Stimulated activated CD4-positive, alpha-beta T cell treated with anti-CD3 and anti-CD28 coated beads, Interleukin-12 subunit alpha, Interleukin-12 subunit beta, amount 100 ng/mL, for 48 hours (primary cell): ENCODE data around the gene EMILIN2.

Experiments used
- DNase-seq, 3 donors: peaks; one replicate each; pipeline ENCODE4 v3.0.0-alpha.2; 2020; ENCODE audit warnings: low read depth in 2 of 3, low spot score in 1 of 3

EMILIN2 gene

DNA sequence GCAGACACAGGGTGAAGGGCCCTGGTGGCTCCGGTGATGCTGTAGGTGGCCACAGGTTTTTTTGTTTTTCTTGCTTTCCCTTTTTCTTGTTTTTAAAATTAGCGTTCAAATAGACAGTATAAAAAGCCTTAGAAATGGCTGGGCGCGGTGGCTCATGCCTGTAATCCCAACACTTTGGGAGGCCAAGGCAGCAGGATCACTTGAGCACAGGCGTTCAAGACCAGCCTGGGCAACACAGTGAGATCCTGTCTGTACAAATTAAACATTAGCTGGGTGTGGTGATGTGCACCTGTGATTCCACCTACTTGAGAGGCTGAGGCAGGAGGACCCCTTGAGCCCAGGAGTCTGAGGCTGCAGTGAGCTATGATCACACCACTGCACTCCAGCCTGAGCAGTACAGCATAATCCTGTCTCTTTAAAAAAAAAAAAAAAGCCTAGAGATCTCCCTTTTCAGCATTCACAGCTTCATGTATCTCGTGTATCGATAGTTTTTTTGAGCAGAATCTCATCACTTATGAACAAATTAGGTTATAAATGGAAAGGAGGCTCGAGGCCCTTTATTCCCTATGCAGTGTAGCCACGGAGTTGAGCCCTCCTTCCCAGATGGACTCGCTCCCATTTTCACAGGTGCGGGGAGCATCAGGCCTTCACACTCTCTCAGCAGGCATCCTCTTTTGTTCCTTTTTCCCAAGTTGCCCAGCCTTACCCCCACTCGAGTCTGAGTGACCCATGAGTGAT is 50.8 kb downstream of the EMILIN2 start:
- DNase-seq, result no peak

DNA sequence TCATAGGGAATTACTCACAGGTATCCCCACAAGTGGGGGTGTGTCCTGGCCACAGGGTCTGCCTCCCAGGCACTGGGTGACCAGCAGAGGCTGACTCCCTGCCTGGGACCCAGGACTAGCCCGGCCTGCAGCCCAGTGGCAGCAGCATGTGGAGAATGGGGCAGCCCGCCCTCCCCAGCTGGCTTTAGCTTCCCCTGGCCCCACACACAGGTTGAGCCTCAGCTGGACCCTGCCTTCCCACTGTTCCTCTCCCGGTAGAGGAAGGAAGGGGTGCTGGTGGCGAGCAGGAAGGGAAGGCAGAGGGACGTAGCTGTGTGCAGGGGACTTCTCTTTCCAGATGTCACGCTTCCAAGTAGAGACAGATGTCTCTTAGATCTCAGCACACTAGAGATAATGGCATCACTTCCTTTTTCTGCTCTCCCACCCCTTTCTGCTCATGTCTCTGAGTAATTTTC is 51.4 kb downstream of the EMILIN2 start:
- DNase-seq, result no peak

DNA sequence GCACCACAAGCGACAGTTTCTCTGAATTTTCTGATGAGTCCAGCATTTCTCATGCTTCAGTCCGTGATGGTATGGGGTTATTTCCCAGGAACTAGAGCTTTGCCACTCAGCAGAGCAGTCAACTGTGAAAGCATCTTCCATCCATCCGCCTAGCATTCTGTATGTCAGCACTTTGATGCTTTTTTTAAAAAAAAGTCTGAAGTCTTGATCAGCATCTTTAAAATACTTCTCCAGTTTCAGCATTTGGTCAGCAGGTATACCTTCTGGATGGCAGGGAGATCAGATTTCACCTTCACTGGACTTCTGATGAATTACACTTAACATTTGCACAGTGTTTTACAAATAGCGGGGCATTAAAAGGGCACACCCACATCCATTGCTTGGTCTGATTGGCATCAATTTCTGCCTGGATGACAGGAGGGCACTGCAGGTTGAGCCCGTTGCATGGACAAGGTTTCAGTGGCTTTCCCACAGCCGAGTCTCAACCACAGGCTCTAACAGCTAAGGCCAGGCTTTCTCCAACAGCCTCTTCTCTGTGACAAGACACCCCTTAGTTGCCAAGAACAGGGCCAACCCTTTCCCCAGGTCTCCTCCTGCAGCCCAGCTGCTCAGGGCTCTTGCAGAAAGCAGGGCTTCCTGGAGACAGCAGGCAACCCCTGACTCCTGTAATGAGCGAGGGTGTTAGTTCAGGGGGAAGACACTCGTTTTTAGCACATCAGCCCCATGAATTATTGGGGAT is 54.0 kb downstream of the EMILIN2 start:
- DNase-seq, result no peak

DNA sequence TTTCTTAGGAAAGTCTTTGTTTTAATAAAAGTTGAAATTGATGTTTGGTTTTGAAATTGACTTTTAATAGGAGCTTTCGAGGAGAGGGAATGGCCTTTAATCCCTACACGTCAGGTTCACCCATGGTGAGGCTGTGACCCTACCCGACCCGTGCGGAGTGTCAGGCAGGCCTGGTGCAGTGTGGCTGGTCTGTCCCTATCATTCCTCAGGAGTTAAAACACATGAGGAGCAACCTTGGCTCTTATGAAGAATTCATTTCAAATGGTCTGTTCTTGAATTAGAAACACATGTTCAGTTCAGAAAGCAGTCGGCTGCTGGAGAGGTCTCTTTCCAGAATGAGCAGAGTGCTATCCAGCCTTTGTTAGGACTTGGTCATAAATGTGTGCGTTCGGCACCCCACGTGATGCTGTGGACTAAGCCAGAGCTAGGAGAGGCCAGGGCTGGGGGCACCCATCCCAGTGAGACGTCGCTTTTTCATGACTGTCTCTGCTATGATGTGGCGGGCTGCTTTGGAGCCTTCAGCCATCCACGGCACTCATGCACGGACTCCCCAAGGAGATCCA is 54.7 kb downstream of the EMILIN2 start:
- no peak for DNase-seq

DNA sequence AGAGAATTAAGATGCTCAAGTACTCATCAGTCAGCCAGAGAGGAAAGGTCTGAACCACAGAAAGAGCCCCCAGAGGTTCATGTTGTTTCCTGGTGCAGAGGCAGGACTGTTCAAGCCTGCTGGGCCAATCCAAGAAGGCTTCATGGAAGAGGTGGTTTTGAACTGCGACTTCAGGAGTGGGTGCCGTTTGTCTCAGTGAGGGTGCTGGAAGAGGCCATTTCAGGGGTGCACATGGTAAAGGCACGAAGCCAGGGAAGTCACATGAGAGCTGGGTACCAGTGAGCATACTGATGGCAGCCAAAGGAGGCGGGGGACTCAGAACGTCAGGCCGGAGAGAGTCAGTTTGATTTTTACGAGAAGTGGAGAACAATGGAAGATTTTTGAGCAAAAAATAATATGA is 55.5 kb downstream of the EMILIN2 start:
- no peak for DNase-seq

DNA sequence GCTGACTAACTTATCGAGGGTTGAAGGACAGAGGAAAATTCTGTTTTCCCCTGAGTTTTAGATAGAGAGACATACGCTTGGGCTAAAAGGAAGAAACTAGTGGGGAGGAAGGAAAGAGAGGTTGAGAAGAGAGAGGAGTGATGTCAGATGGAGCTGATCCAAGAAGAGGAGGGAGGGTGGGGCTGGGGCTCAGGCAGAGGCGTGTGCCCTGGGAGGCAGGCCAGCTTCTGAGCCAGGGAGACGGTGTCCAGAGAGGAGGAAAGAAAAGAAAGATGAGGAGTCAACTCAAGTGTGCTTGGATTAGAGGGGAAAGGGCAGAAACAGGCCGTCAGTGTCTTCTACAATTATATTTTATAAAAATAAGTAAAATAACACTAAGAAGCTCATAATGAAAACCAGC is 56.2 kb downstream of the EMILIN2 start:
- no peak for DNase-seq

DNA sequence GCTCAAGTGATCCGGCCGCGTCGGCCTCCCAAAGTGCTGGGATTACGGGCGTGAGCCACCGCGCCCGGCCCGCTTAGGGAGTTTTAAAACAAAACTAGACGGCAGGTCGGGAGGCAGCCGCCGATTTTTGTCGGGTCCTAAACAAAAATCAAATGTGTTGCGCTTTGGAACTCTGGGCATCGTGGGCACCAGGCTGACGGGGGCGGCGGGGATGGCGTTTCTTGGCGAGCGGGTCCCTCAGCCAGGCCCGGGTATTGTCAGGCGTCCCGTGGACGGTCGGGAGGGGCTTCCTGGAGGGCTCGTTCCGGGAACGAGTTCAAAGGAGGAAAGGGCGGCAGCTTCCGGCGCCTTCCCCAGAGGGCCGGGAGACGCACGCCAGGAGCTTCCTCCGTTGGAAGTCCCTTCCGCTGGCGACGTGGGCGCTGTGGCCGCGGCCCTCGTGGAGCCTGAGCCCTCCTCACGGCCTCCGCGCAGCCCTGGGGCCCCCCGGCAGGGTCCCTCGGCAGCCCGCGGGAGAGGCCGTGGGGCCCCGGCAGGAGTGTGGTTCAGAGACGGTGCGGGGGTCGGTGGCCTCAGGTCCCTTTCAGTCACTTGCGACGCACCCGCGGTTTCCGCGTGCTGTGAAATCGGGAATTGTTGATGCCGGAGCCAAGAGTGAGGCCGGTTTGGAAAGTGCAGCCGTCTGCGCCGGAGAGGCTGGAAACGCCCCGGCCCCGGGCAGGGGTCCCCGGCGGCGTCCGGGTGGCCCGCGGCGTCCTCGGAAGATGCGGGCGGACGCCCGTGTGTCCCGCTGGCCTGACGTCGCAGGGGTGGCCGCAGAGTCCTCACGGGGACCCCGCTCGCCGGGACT is 59.3 kb downstream of the EMILIN2 start:
- DNase-seq, result peak; percentile 31 to 57 (median 42)

DNA sequence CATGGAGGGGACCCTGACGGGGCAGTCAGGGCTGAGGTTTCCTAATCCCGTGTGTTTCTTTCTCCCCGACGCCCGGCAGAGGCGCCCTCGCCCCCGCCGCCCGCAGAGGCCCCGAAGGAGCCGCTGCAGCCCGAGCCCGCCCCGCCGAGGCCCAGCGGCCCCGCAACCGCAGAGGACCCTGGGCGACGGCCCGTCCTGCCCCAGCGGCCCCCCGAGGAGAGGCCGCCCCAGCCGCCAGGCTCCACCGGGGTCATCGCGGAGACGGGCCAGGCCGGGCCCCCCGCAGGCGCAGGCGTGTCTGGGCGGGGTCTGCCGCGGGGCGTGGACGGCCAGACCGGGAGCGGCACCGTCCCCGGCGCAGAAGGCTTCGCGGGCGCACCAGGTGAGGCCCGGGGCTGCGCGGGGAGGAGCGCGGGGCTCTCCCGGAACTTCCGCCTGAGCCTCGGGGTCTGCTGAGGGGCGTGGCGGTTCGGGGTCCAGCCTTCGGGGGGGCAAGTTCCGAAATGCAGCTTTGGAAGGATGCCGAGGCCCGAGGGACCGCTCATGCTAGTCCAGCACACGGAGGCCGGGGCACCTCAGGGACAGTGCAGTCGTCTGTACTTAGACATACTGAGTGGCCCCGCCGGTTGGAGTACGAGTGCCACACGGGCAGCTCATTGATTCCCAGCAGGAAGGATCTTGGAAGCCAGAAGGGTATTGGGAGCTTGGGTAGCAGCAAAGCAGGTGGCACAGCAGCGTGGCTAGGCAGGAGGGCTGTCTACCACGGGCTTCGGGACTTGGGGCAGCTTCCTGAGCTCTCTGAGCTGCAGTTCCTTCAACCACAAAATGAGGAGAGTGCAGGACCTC is 60.1 kb downstream of the EMILIN2 start:
- DNase-seq, result peak in 2 of 3 donors; percentile 17 to 34

DNA sequence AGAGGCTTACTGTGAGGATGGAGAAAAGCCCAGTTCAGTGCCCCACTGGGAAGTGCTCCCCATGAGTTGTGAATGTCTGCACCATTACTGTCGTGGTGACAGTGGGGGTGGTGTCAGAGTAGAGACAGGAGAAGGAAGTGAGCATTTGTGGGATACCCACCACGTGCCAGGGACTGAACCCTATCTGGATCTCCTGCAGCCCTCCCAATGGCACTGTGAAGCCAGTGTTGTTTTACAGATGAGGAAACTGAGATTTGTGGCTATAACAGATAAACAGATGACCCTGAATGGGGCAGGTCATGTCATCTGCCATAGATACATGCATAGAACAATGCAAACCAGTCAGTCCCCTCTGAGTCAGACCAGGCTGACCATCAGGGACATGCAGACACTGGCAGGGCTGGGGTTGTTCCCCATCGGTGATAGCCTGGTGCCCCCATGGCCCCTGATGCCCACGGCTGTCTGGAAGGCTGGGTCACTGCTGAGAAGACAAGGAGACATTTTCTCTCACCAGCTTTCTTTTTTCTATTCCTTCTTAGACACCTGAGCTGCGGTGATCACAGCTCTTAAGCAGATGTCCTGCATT is 60.8 kb downstream of the EMILIN2 start:
- DNase-seq, result no peak

DNA sequence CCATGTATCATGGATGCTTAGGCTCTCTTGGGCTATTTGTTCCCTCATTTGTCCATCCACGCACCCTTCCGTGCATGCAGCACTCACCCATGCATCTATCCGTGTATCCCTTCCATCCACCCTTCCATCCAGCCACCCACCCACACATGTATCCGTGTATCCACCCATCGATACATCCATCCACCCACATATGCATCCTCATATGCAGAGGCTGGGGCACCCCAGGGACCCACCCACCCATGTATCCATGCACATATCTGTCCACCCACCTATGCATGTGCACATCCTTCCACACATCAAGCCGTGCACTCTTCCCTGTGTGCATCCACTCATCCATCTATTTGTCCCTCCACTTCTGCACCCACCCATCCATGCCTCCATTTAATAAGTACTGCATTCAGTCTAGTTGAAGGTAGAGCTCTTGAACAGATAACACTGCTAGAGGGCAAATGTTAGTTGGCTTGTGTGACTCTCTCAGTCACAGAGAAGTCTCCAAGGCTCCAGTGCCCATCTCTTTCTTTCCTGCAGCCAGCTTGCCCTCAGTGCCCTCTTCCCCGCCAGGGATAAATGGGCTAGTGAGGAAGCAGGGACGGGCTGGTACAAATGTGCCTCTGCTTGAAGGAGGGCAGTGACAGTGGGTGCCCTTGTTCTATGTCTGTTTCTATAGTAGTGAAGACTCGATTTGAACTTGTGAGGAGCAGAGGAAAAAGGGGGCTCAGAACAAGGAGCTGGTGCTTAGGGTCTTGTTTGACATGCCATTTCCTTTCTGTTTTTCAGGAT is 61.5 kb downstream of the EMILIN2 start:
- no peak for DNase-seq

DNA sequence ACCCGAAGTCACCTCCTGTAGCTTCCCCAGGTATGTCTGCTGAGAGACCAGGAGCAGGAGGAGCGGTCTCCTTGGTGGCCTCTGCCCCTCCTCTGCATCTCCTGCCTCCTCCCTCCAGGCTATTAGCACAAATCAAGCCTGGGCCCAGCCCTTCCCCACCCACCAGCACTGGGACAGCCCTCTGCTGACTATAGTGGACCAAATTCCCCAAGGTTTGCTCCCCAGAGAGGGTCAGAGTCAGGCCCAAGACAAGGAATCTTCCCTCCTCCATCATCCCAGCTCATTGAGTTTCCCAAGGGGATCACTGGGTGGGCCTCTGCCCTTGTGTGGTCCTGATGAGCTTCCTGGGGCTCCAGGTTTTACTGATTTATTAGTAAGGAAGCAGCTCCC is 62.1 kb downstream of the EMILIN2 start:
- no peak for DNase-seq

DNA sequence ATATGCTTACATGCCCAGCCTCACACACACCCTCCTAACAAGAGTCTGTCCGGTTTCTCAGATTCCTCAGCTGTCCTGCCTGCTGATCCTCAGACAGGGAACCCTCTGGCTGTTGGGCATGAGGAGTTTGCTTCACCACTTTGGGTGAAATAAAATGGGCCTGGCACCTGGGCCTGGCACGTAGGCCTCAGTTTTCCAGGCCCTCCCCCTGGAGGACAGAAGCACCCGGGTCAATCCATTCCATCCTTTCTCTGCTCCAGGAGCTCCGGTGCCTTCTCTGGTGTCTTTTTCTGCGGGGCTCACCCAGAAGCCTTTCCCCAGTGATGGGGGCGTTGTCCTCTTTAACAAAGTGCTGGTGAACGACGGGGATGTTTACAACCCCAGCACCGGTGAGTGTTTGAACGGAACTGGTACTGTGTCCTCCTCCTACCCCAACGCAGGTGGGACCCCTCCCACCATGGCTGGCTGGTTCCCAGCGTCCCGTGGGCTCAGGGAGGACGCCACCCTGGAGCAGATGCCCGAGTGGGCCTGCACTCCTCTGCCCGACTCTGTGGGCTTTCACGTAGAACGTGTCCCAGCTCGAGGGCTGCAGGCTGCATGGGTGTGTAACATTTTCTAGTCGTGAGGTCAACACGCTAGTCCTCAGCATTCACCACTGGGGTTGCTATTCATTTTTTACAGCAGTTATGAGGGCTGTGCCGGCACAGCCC is 62.8 kb downstream of the EMILIN2 start:
- no peak for DNase-seq

DNA sequence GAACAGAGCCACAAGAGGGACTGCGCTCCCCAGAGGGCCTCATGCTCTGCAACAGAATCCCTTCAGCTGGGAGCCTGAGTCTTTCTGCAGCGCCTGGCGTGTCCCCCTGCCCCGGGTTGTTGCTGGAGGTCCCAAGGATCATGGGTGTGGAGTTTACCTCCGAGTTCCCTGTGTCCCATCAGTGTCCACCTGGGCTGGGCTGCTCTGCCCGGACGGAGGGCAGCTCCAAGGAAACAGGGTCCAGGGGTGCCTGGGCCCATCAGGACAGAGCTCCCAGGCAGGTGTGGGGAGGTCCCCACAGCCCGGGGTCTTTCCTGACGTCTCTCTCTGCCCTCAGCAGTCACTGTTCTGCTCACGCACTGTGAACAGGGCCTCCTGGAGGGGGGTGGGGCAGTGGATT is 63.5 kb downstream of the EMILIN2 start:
- no peak for DNase-seq

DNA sequence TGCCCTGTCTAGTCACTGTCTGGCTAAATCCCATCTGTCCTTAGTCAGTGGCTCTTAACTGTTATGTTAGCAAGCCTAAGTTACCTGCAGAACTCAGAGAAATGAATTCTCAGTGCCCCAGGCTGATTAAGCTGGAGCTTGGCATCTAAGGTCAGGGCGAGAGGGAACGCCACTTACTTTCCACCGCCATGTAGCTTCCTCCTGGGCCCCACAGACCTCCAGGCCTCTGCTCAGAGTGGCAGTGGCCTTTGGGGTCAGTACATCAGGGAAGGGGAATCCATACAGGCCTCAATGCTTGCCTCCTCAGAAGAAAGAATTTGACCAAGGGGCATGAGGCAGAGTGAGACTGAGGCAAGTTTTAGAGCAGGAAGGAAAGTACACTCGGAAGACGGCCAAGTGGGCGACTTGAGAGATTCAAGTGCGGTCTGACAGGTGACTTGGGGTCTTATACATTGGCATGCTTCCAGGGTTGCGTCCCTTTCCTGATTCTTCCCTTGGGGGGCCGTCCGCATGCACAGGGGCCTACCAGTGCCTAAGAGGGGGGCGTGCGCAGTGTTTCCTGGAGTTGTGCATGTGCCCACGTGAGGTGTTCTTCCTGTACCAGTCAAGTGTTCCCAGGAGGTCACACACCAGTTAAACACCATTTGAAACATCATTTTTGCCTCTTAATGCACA is 64.1 kb downstream of the EMILIN2 start:
- DNase-seq, result no peak

DNA sequence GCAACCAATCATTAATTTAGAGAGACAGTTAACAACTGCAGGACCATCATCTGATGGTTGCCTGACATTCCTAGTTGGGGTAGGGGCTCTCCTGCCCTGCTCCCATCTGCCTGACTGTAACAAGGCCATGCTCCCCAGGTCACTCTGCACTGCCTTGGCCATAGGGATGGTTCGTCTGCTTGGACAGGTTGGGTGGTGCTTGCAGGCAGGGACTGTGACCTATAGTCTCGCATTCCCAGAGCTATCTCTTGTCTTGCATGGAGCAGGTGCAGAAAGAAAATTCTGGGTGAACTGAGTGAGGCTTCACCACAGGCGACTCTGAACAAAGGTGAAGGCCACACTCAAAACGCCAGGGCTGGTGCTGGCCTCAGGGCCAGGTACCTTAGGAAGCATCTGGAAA is 64.7 kb downstream of the EMILIN2 start:
- DNase-seq, result no peak

DNA sequence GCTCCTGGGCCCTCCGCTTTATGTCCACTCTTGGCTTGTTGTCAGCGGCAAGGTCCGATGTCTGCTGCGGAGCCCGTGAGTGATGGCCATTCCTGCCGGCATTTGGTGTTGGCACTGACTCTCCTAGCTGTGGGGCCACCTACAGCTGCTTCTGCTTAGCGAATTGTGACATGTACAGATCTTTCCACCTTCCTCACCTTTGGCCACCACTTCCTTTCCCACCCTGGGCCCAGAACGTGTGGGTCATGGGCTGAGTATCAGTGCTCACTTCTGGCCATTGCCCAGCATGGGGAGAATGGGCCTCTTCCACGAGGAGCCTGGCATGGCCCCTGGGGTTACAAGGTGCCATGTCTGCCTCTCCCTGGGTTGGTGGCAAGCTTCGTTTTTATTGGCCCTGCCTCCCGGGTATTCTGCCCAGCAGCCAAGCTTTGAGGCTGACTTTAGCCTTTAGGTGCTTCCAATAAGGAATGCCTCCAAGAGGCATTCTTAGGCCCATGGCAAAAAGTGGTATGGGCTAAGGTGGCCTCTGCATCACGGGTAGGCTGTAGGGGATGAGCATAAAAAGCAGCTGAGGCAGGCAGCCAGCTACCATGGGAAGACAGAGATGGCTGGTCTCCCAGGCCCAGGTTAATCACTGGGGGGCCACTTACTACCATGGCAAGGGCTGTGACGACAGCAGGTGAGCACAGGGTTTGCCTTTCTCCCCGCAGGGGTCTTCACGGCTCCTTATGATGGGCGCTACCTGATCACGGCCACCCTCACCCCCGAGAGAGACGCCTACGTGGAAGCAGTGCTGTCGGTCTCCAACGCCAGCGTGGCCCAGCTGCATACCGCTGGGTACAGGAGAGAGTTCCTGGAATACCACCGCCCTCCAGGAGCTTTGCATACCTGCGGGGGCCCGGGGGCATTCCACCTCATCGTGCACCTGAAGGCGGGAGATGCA is 65.8 kb downstream of the EMILIN2 start:
- no peak for DNase-seq

DNA sequence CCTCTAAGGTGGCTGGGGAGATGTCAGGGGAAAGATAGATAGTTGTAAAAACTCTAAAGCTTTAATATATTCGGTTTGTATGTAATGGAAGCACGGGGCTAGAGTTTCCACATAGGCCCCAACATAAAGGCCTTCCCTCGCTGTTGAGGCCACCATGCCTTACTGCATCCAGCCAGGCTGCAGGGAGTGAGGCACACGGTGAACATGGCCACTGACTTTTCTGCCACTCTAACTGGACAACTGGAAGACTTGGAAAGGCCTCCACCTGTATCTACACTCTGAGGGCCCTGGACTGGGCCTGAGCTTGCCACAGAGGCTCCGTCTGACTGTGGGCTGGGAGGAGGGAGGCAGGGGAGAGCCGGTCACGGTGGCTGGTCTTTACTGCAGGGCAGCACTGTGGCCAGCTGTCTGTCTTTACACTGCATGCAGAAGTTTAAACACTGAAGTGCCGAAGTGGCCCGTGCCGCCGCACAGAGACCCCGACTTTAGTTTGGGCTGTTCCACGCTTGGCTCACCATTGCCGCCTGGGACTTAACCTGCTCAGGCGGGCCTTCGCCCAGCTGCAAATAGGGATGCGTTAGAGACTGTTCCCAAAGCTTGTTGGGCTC is 66.7 kb downstream of the EMILIN2 start:
- DNase-seq, result no peak
